RWPE1 (cell line): Measurements from ENCODE around the gene CCDC78.

Experiments
- CTCF ChIA-PET: fragments of 350-600 bp; sonication (Branson Sonifier 250); formaldehyde crosslinking; extraction: SDS; loops from one replicate; lab custom pipeline; 2021; lab: Yijun Ruan, JAX
- POLR2A ChIA-PET: fragments of 400-600 bp; formaldehyde crosslinking; extraction: SDS; loops from one replicate; lab custom pipeline; 2020; ENCODE audit warnings: antibody characterized with exemption; ENCODE audit not compliant: low non-redundant PET; lab: Yijun Ruan, JAX
- DNase-seq: peaks from one replicate; pipeline ENCODE4 v3.0.0; 2012; ENCODE audit warnings: low spot score
- H3K27ac ChIP-seq: fragments of 450-650 bp; 2 replicates; pipeline ENCODE4 v1.5.1; 2017
- CTCF ChIP-seq: fragments of 450-650 bp; conservative IDR thresholded peaks from 2 replicates; pipeline ENCODE4 v1.5.1; 2017; ENCODE audit warnings: low read depth, mild to moderate bottlenecking

The CCDC78 gene

GRCh38 chr16:740764-741505 is 14.7 kb upstream of the CCDC78 start, which contains the start of gene CIAO3:
TSS of gene CIAO3 (minus strand) at chr16:740997. CDS start at chr16:740985, 12 bp downstream.
- peak; percentile 85 for DNase-seq
- ChIA-PET POLR2A (interaction anchor here (0.7 kb wide), 1 partner anchor 45 kb away, joined by 3 read pairs; no protein-coding TSS in a partner anchor), CTCF (interaction anchor here (0.6 to 2.3 kb wide), 12 partner anchors 8 to 47 kb away, joined by 3 to 11 read pairs (median 4); partner anchors contain the start of genes HAGHL, MSLN and RPUSD1)
- TF ChIP-seq CTCF = peak; percentile 94
- peak within 1 kb of the TSS; percentile 81 for H3K27ac ChIP-seq

DNA sequence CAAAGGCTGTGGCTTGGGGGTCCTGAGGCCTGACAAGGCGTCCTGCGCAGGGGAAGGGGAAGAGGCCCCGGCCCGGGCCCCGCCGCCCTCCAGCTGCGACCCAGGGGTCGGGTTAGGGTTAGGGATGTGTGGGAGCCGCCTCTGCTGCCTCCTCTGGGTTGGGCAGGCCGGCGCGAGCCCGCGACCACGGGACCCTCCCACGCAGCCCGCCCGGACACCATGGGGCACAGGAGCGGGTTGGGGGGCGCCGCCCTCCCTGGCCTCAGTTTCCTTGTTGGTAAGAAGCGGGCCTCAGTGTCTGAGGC is 14.2 kb upstream of the CCDC78 start:
- POLR2A ChIA-PET = interaction anchor here (0.7 kb wide), 1 partner anchor 45 kb away, joined by 3 read pairs; no protein-coding TSS in a partner anchor
- CTCF ChIA-PET = interaction anchor here (0.7 to 2.3 kb wide), 6 partner anchors 10 to 45 kb away, joined by 3 to 11 read pairs (median 5); no protein-coding TSS in a partner anchor
- H3K27ac ChIP-seq = peak overlapping the region; percentile 81
- no peak for DNase-seq
- TF ChIP-seq CTCF = no peak

DNA sequence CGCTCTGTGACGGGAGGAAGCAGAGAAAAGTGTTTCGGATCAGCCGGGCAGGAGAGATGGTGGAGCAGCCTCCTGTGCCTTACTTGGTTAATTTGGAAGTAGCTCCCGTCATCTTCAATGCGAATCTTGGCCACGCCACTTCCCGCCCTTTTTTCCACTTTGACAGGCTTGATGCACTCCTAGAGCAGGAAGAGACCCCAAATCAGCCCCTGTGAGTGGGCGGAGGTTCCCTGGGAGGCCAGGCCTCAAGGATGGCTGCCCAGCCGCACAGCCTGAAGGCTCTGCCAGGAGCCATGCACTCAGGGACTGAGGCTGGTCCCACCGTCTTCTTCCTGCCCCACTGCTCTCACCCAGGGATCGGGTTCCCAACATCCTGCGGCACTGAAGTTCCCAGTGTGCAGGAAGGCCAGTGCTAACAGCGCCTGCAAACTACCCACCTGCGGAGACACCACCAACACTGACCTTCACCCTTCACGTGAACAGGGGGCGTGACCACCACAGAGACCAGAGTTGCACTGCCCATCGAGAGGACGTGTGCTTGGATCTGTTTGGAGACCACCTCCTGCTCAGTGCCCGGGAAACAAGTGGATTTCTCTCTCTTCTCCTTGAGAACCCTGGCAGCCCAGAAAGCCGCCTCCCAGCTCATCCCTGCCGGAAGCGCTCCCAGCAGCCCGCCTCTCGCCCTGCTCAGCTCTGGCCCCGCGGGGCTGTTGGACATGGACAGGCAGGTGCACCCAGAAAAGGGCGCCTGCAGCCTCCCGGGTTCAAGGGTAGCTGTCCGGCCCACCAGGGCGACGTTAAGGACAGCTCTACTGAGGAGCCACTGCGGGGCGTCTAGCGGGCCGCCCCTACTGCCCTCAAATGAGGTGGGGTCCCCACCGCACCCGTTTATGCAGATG is 13.6 kb upstream of the CCDC78 start:
- peak overlapping the region; percentile 81 for H3K27ac ChIP-seq
- DNase-seq = no peak
- POLR2A ChIA-PET = no interaction called here
- CTCF ChIA-PET = interaction anchor here (0.6 to 2.3 kb wide), 5 partner anchors 15 to 46 kb away, joined by 3 to 11 read pairs (median 4); no protein-coding TSS in a partner anchor
- no peak for TF ChIP-seq CTCF

DNA sequence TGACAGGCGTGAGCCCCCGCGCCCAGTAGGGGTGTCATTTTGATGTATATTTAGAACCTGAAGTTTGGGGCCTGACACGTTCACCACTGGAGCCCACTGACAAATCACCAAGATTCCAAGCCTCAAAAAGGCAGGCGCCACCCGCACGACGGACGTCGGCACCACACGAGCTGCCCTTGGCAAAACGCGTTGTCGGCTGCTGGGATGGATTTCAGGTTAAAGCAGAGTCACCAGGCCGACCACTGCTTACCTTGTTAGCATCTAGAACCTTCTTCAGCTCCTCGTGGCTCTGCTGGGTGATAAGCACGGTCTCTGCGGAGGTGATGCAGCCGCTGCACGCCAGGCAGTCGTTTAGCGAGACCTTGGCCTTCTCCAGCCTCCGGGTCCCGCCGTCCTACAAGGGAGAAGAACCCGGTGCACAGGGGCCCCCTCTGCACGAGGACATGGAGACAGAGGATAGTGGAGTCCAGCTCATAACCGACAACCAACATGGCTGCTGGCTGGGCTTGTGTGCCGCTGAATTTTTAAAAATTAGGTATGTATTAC is 10.8 kb upstream of the CCDC78 start:
- ChIA-PET CTCF (interaction anchor here (0.9 to 1.4 kb wide), 3 partner anchors 9 to 49 kb away, joined by 3 to 8 read pairs (median 4); no protein-coding TSS in a partner anchor), POLR2A (interaction anchor here (0.6 kb wide), 1 partner anchor 12 kb away, joined by 3 read pairs; no protein-coding TSS in a partner anchor)
- peak overlapping the region; percentile 81 for H3K27ac ChIP-seq
- no peak for TF ChIP-seq CTCF
- DNase-seq = no peak

DNA sequence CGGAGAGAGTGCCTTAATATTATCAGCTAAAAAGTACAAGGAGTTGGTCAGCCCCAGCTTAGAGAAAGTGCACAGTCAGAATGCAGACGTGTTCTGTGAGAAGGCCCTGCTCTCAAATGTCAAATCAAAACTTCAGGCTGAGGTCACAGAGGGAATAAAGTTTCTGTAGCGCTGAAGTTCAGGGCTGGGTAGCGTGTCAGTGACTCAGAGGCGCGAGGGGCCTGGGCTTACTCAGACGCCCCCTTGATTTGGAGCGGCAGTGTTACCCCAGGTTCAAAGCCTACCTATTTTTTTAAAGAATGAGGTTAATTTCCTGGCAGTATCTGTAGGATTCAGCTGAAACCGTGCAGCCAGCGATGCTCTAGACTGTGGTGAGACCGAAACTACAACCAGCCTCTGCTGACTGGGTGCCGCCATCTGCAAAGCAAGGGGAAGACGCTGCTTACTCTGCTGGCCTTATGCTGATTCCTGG is 9.8 kb upstream of the CCDC78 start:
- POLR2A ChIA-PET = interaction anchor here (0.5 kb wide), 1 partner anchor 48 kb away, joined by 4 read pairs; no protein-coding TSS in a partner anchor
- DNase-seq = no peak
- H3K27ac ChIP-seq = peak overlapping the region; percentile 81
- CTCF ChIA-PET = no interaction called here
- no peak for TF ChIP-seq CTCF
